Measurements from ENCODE around the gene AKAP8L. TPM values are rescaled to one million over a fixed set of nuclear protein-coding genes. Genes with fewer than 3 reads are reported as not detected.

Gene AKAP8L
- total RNA-seq, 2 experiments from 2014 or later = 83.1 to 88.8 TPM

GRCh38 chr19:15433519-15434069 lies 14.8 kb upstream of the AKAP8L start:
- POLR2A ChIA-PET = interaction anchor here (0.6 to 6.8 kb wide), 15 partner anchors 8 to 624 kb away, joined by 3 to 89 read pairs (median 4); partner anchors contain the start of genes AKAP8, AKAP8L and WIZ
- Mint-ChIP-seq H3K4me1 (ENCODE audit: low read depth) (peaks cover 28% of the 10 kb centered on the region), H3K27me3 (no peaks in the 10 kb centered on the region), H3K4me3 (peak overlapping the region; percentile 82), H3K9me3 (no peaks in the 10 kb centered on the region), H3K27ac (peak overlapping the region; percentile 86), H3K36me3 (ENCODE audit: low read depth) (peaks cover 14% of the 10 kb centered on the region)
- CTCF ChIA-PET = interaction anchor here (0.7 to 2.9 kb wide), 7 partner anchors 14 to 123 kb away, joined by 3 to 19 read pairs (median 5); partner anchors contain the start of gene AKAP8L
- ATAC-seq (no peak), DNase-seq (no peak)
- intact Hi-C loops (cut with micrococcal nuclease) = no loop called here
- TF ChIP-seq CTCF (IDR thresholded peaks at IDR 0.05) = no peak

- ATAC-seq (peak; percentile 93), DNase-seq (peak; percentile 94)
- Mint-ChIP-seq H3K27me3 (no peaks in the 10 kb centered on the region), H3K9me3 (no peaks in the 10 kb centered on the region), H3K36me3 (ENCODE audit: low read depth) (peaks cover 15% of the 10 kb centered on the region), H3K27ac (peak overlapping the region; percentile 86), H3K4me3 (peak overlapping the region; percentile 82), H3K4me1 (ENCODE audit: low read depth) (peaks cover 28% of the 10 kb centered on the region)
- ChIA-PET CTCF (interaction anchor here (0.7 to 2.9 kb wide), 7 partner anchors 13 to 124 kb away, joined by 3 to 19 read pairs (median 5); partner anchors contain the start of gene AKAP8L), POLR2A (interaction anchor here (0.6 to 6.8 kb wide), 18 partner anchors 8 to 625 kb away, joined by 3 to 89 read pairs (median 4); partner anchors contain the start of genes AKAP8, AKAP8L and WIZ)
- no peak for TF ChIP-seq CTCF (IDR thresholded peaks at IDR 0.05)
- intact Hi-C loops (cut with micrococcal nuclease) = no loop called here
These were observed 14.1 kb upstream of the AKAP8L start for GRCh38 chr19:15432629-15433518.

DNA sequence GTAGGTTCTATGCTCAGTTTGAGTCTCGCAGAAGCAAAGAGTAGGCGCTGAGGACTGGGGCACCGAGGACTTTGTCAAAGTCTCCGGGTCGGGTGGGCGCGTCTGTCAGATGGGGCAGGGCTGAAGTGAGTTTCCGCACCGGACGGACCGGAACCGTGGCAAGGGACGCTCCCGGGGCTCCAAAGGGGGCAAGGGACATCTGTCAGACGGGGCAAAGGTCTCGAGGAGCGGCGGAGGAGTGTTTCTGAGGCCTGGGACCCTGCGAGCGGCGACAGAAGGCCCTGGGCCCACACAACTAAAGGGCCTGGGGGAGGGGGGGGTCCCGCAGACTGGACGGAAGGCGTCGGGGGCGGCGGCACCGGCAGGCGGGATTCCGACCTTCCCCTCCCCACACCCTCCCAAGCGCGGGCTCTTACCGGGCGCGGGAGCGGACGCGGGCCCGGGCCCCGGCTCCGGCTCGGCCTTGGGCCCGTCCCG lies 13.3 kb upstream of the AKAP8L start:
- Mint-ChIP-seq H3K27ac (peak overlapping the region; percentile 91), H3K36me3 (ENCODE audit: low read depth) (peaks cover 21% of the 10 kb centered on the region), H3K4me1 (ENCODE audit: low read depth) (peaks cover 28% of the 10 kb centered on the region), H3K27me3 (no peaks in the 10 kb centered on the region), H3K9me3 (no peaks in the 10 kb centered on the region), H3K4me3 (peak overlapping the region; percentile 91)
- TF ChIP-seq CTCF (IDR thresholded peaks at IDR 0.05) = no peak
- DNase-seq (peak; percentile 55), ATAC-seq (peak; percentile 18)
- ChIA-PET POLR2A (interaction anchor here (0.8 to 6.8 kb wide), 11 partner anchors 12 to 94 kb away, joined by 3 to 89 read pairs (median 4); partner anchors contain the start of genes AKAP8 and AKAP8L), CTCF (interaction anchor here (1.3 to 4.6 kb wide), 7 partner anchors 10 to 124 kb away, joined by 3 to 34 read pairs (median 6); partner anchors contain the start of gene AKAP8L)
- intact Hi-C loops (cut with micrococcal nuclease) = no loop called here

DNA sequence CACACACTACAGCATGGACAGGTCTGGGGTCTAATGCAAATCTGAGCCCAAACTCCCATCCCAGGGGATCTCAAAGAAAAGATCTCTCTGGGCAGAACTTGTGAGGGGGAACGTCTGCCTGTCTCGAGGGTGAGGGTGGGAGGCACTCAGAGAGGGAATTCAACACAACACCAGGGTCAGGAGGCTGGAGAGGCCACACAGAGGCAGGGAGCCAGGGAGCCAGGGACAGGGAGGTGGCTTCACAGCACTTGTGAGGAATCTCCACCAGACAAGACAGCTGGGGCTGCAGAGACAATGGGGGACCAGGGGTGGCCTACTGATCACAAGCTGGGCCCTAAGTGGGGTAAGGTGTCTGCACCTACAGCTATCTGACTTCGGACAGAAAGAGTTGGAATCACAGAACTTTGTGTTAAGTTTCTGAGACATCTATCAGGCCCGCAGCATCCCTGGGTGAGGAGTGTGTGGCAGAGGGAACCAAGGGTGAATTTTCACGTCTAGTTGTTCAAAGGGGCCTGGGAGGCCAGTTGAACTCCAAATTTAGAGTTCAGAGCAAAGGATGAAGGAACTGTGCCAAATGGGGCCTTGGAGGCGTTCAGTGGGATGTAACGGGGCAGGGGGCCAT lies 12.7 kb upstream of the AKAP8L start:
- POLR2A ChIA-PET = interaction anchor here (0.6 to 6.8 kb wide), 8 partner anchors 12 to 1692 kb away, joined by 3 to 89 read pairs (median 3); partner anchors contain the start of genes AKAP8 and AKAP8L
- H3K9me3 Mint-ChIP-seq = no peaks in the 10 kb centered on the region
- H3K4me3 Mint-ChIP-seq = peak overlapping the region; percentile 91
- DNase-seq (no peak), ATAC-seq (no peak)
- peak overlapping the region; percentile 91 for H3K27ac Mint-ChIP-seq
- no peak for TF ChIP-seq CTCF (IDR thresholded peaks at IDR 0.05)
- peaks cover 28% of the 10 kb centered on the region for H3K4me1 Mint-ChIP-seq (ENCODE audit: low read depth)
- H3K36me3 Mint-ChIP-seq (ENCODE audit: low read depth) = peaks cover 24% of the 10 kb centered on the region
- no peaks in the 10 kb centered on the region for H3K27me3 Mint-ChIP-seq
- intact Hi-C loops (cut with micrococcal nuclease) = no loop called here
- CTCF ChIA-PET = interaction anchor here (1.4 to 4.6 kb wide), 2 partner anchors 10 to 12 kb away, joined by 3 to 34 read pairs; partner anchors contain the start of gene AKAP8L
